NCI-H524 treated with DMSO at 0.1 percent for 48 hours (cell line): Measurements from ENCODE around the gene RAPGEF2.
"Not testable (repeated sequence)": the region's sequence is repeated elsewhere in the genome, so short reads cannot be mapped to it uniquely, and the experiment has no call there.

Experiments
- DNase-seq: peaks from one replicate; lab custom pipeline; 2025; lab: John Stamatoyannopoulos, UW

Gene RAPGEF2

DNA sequence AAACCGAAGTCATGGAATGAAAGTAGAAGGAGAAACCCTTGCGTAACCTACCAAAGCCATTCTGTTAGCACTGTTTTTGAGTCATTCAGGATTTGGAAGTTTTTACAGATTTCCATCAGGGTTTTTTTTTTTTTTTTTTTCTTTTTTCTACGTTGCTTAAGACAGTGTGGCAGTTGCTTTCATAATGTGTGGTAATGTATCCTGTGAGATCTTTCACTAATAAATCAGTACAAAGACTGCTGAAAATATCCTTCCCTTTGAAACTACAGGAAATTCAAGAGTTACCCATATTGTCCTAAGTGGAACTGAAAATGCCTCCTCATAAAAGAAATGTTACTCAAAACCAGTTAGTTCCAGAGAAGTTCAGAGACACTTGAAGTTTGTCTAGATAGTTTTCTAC, 137.8 kb downstream of the RAPGEF2 start:
- no peak for DNase-seq

DNA sequence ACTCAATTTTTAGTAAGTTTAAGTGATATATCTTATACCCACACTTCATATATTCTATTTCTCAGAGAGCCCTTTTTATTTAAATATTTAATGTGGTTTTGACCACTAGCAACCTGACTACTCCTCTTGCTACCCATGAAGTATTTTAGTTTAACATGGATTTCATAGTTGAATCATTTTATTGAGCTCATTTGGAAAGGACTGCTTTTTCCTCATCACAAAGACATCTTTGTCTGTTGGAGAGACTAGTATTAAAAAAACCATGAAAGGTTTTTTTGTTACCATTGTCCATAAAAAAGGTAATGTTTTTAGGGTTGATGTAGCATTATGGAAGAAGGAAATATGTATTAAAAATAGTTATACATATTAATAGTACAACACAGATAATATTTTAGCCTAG, 139.5 kb downstream of the RAPGEF2 start:
- no peak for DNase-seq

DNA sequence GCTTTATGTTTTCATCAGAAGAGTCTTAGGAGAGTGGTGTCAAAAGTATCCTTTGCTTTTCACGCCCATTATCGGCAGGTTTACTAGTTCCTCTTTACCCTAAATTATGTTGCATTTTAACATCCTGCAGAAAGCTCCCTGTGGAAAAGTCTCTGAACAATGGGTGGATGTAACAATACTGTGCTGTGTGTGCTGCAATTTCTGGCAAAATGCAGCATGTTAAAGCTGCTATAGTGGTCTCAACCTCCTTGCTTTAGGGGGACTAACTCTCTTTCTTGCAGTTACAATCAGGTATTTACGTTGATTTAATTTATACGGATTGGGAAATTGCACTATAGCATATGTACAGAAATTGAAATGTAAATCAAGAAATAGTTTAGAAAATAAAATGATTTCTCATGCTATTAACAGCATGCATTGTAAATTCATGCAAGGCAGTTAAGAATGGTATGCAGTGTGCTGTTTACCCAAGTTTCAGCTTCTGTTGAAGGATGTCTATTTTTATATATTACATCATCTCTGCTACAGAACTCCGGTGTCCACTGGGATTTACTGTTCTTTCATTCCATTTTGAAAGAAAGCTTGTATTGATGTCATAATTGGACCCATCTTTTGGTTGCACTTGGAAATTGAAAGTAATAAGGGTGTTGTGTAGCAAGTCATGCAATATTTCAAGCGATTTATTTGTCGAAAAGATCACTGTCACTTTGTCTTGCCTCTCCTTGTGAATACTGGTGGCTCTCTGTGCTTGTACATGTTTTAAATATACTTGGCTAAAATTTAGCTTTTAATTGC, 145.7 kb downstream of the RAPGEF2 start:
- no peak for DNase-seq

DNA sequence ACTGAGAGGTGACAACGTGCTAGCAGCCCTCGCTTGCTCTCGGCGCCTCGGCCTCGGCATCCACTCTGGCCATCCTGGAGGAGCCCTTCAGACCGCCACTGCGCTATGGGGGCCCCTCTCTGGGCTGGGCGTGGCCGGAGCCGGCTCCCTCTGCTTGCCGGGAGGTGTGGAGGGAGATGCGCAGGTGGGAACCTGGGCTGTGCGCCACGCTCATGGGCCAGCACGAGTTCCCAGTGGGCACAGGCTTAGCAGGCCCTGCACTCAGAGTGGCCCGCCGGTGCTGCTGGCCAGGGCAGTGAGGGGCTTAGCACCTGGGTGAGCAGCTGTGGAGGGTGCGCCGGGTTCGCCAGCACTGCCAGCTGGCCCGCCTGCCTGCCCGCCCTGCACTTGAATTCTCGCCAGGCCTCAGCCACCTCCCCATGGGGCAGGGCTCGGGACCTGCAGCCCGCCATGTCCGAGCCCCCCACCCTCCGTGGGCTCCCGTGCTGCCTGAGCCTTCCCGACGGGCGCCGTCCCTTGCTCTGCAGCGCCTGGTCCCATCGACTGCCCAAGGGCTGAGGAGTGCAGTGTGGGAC, 148.0 kb downstream of the RAPGEF2 start:
- no peak for DNase-seq

DNA sequence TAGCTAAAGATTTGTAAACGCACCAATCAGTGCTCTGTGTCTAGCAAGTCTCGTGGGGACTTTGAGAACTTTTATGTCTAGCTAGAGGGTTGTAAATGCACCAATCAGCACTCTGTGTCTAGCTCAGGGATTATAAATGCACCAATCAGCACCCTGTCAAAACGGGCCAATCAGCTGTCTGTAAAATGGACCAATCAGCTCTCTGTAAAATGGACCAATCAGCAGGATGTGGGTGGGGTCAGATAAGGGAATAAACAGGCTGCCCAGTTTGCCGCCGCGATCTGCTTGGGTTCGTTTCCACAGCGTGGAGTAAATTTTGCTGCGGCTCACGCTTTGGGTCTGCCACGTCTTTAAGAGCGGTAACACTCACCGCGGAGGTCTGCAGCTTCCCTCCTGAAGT, 148.7 kb downstream of the RAPGEF2 start:
- not testable (repeated sequence) for DNase-seq

DNA sequence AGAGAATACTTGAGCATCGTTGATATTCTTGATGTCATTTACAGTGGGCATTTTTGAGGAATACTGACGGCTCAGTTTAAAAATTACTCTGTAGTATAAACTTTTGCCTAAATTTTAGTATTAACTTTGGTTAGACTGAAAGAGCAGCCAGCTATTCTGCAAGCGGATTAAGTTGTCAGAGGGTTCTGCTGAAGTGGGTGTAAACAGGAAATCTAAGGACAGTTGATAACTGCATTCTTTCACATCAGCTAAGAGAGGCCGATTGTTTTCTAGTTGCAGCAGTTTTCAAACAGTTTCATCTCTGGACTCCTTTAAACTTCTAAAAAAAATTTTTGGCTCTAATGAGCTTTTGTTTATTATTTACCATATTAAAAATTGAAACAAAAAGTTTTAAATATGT, 149.6 kb downstream of the RAPGEF2 start:
- DNase-seq = no peak

DNA sequence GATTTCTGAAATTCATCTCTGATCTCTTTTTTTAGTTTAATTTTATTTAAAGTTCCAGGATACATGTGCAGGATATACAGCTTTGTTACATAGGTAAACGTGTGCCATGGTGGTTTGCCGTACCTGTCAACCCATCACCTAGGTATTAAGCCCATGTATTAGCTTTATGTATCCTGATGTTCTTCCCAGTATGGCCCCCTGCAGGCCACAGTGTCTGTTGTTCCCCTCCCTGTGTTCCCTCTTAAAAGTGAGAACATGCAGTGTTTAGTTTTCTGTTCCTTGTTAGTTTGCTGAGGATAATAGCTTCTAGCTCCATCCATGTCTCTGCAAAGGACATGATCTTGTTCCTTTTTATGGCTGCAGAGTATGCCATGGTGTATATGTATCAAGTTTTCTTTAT, 153.2 kb downstream of the RAPGEF2 start:
- no peak for DNase-seq

DNA sequence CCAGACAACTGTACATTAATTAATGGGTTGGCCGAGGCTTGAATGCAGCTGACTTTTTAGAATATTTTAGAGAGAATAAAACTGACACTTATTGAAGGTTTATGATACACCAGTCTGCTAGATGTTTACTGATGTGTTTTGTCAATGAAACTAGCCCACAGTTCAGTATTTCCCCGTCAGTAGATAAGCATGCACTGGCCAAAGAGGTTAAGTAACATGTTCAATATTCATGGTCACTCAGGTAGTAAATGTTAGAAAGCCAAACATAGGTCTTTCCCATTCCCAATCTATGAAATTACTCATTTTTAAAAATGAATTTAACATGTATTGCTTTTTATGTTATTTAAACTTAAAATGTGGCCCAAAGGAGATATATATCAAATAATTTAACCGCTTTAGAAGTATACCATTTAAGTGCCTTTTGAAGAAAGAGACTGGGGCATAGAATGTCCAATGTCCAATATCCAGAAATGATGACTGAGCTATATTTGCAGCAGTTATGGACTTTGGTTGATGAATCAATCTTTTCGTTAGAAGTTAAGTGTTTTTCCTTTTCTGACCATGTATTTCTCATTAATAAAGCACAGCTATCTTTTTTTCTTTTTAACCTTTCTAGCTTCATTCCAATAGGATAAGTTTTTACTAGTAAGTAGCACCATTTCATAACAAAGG, 156.1 kb downstream of the RAPGEF2 start:
- no peak for DNase-seq

DNA sequence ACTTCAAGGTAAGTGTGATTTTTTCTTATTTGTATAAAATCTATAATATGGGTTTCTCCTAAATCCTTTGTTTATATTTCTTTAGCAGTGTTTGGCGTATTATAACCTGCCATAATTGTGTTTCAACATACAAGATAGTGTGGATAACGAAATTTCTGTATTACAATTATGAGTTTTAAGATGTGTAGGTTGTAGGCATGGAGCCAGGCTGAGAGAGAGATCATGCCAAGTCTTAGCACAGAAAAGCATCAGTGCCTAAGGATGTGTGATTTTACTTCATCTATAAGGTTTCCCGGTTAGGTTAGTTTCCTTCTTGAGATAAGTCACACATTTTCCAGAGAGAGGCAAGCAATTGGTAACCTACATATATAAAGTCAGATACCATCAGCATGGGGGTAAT, 161.2 kb downstream of the RAPGEF2 start:
- no peak for DNase-seq

DNA sequence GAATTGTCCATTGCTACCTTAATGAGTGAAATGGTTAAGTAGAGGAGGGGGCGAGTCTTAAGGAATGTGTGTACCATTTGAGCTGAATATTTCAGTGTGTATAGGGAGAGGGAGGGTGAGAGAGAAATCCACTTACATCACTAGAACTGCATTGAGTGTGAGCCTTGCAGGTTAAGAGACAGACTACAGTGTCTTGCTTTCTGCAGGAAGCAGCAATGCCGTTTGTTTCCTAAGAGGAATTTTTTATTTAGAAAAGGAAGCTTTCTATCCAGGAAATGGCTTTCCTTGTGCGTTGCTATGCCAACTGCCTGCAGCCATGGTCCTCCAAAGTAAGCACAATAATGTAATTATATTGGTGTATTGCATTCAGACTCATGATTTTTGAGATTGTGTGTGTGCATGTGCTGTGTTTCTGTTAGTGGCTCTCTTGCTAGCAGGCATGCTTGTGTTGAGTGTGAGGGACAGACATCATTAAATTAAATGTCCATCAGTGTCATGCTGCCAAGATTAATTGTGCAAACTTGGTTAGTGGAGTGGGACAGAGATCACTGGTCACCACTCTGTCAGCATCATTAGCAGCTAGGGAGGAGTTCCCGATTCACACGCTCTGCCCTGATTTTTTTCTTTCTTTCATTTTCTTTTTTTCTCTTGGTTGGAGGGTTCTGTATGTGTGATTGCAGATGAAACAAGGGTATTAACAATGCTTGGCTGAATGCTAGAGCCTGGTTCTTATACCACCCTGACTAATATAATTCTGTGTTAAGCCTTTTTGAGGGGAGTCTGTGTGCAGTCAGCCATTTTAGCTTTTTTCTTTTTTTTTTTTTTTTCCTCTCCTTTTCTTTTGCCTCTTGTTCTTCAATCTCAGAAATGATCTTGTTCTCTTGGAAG, 164.3 kb downstream of the RAPGEF2 start:
- DNase-seq = no peak

DNA sequence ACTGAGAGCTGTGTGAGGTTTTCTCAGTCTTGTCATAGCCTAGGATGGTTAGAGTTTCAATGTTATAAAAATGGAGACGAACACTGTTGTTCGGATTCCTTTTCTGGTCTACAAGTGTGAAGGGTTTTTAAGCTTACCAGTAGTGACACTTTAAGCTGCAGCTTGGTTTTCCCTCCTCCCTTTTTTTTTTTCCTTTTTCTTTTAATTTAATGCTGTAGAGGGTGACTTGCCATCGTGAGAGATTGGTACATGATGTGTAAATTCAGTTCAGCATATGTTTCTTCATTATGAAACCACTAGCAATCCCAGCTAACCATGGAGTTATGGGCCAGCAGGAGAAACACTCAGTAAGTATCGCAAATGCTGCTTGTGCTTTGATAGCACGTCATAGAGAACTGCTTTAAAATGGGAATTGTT, 165.0 kb downstream of the RAPGEF2 start:
- DNase-seq = no peak

DNA sequence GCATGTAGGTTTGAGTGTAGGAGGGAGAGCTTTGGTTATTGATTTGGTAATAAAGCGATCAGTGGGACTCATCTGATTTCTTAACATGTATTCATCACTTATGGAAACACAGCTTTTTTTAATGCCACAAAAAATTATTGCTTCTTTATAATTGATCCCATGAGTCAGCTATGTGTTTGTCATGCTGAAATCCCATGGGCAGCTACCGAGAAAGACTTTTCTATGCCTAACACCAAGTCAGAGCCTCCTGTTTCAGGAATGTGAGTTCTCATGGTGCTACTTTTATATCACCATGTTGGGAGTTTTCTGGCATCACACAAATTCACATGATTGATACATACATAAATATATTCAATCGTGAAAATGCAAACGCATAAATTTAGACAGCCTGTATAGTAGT, 165.7 kb downstream of the RAPGEF2 start:
- DNase-seq = no peak

DNA sequence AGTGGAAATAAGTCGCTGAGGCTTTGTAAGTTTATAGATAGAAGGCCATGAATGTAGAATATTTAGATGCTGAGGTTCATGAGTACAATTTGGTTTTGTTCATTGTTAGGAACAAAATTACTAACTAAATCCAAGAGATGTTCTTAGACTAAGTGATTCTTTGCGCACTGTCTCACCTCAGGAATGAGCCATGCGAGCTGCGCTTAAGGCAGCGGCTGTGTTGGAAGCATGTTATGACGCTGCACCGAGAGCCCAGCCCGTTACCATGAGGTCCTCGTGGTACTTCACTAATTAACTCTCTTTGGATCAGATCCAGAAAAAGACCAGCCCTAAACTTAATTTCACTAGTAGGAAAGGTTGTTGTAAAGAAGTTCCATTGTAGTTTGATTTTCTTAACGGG, 166.2 kb downstream of the RAPGEF2 start:
- no peak for DNase-seq

DNA sequence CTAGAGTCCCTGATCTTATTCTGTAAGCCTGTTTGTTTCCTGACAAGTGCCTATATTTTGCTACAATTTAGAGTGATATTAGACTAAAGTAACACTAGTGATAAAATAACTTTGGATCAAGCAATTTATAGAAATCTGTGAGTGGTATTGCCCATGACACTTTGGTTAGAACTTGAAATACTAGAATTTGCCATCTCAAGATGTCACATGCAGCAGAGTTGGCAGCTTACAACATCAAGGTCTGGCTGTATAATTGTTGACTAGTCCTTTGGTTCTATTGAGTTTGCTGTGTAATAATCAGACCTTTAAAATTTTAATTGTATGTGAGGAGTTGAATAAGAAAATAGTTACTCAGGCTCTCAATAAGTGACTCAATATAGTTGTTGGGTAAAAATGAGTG, 167.1 kb downstream of the RAPGEF2 start:
- no peak for DNase-seq

DNA sequence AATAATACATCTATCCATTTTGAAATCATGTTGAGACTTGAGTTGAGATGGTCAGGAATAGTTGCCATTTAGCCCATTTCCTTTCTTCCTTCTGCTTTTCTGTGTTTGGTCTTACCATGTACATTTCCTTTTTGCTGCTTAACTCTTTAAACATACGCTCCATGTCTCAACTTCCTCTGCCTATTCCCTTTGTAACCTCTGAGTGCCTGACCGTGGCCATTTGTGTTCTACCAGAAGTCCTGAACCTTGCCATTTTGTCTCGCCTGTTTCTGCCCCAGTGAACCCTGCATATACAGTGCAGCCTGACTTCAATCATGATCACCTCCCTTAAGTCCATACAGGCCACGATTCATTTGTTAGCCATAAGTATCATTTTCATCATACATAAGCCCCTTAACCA, 169.0 kb downstream of the RAPGEF2 start:
- DNase-seq = no peak

DNA sequence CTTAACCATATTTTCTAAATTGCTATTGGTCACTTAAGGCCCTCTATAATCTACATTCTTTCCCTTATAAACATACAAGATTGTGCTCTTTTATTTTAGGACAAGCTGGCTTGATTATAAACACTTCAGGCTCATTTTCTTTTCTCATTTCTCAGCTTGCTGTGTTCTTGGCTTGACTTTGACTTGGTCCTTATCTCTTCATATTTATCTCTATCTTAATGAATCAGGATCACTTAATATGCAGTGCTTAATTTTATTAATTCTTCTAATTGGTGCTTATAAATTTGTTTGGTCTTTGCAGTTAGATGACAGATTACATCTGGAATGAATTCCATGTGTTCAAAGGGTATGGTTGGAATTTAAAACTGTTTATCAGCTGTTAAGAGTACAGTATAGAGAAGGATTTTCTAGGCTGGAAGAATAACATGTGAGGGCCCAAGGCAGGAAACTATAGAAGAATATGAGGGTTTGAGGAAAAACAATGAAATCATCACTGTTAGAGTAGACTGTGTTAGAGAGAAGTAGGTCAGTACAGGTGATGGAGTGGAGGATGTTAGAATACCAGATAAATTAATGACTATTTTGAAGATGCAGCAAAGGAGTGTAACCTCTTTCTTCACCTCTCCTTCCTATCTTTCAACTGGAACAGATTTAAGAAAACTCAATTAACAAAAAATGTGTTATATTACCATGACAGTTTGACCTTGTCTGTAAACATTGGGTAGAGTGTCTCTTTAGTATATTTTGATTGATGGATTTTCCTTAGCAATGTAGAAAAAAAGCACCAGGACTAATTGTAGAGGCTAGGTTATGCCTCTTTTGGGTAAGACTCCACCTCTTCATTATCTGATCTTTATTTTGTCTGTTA, 169.6 kb downstream of the RAPGEF2 start:
- no peak for DNase-seq

DNA sequence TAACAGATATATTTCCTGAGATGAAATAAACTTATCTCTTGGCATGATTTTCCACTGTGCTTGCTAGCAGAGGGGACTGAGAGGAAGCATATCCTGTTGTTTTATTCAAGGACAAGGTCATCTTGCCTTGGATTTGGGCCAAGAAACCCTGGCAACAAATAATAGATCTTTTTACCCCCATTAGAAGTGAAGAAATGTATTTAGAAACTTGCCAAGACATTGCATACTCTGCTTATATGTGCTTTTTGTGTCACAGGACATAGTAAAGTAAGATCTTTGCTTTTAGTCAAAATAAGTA, 170.2 kb downstream of the RAPGEF2 start:
- no peak for DNase-seq

DNA sequence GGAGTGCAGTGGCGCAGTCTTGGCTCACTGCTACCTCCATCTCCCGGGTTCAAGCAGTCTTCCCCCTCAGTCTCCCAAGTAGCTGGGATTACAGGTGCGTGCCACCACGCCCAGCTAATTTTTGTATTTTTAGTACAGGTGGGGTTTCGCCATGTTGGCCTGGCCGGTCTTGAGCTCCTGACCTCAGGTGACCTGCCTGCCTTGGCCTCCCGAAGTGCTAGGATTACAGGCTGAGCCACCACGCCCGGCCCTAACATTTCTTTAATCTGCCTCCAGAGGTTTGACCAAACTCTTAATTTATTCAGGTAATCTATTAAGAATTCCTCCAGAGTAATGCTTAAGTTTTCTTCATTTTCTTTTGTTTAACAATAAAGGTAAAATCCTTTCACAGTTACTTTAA, 171.0 kb downstream of the RAPGEF2 start:
- no peak for DNase-seq

DNA sequence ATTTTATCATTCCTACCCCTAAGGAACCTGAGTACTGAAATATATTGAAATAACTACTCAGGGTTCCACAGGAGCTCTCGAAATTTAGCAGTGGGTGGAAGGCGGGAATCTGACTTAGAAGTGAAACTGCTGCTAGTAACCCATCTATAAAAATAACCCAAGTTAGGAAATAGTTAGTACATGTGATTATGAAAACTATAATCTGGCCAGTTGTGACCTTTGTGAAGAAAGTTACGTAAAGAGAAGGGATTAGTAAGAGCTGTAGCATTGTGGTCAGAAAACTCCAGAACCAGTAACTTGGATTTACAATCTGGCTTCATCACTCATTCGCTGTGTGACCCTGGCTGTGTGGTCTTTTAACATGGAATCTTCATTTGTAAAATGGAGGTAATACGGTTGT, 175.5 kb downstream of the RAPGEF2 start:
- no peak for DNase-seq

DNA sequence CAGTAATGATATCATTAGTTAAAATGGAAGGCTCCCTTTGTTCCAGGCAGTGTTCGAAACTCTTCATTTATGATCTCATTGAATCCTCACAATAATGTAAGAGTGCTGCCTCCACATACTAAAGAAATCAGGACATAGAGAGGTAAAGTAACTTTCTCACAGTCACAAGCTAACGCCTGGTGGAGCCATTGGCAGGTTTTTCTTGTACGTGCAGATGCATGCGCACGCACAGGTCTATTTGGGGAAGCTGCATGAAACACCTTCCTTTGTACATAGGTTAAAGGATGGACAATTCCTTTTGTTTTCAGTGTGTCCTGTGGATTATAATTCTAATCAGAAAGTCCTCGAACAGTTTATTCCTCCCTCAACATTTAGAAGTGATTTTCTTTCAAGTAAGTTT, 176.2 kb downstream of the RAPGEF2 start:
- DNase-seq = no peak

DNA sequence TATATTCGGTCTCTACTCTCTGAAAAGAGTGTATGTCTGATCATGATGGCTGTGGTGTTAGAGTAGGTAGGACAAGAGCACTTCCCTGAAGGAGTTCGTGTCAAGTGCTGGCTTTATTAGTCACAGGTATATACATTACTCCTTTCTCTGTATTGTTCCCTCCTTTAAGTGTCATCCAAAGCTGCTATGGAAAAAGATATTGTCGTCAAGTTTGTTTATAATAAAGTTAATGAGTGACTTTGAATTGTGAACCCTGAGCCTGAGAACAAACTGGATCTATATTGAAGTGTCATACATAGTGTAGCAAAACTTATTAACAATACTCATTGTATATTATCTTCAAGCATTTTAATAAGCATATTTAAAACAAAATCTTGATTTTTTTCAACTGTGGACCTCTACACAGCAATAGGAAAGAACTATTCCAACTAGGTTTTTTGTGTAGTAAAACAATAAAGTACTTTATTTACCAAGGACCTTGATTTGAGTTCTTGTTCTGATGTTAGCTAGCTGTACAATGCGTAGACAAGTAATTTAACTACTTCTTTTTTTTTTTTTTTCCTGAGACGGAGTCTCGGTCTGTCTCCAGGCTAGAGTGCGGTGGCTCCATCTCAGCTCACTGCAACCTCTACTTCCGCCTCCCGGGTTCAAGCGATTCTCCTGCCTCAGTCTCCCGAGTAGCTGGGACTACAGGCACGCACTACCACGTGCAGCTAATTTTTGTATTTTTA, 177.7 kb downstream of the RAPGEF2 start:
- no peak for DNase-seq
